Glutamatergic neuron (in vitro differentiated cells): ENCODE results near the gene WWOX. TPM values are rescaled to one million over a fixed set of nuclear protein-coding genes. Genes with fewer than 3 reads are reported as not detected.

ENCODE experiments used
- DNase-seq: peaks from one replicate; pipeline ENCODE4 v3.0.0; 2022
- H3K27ac Mint-ChIP-seq: one replicate; pipeline ENCODE4 v1.8.0; 2020; ENCODE audit warnings: mild to moderate bottlenecking, mixed read lengths, inconsistent platforms; ENCODE audit not compliant: unreplicated experiment
- H3K27me3 Mint-ChIP-seq: one replicate; pipeline ENCODE4 v1.8.0; 2020; ENCODE audit warnings: mild to moderate bottlenecking, moderate library complexity, mixed read lengths, inconsistent platforms; ENCODE audit not compliant: unreplicated experiment
- H3K36me3 Mint-ChIP-seq: one replicate; pipeline ENCODE4 v1.8.0; 2020; ENCODE audit warnings: mild to moderate bottlenecking, mixed read lengths, inconsistent platforms; ENCODE audit not compliant: unreplicated experiment
- H3K4me1 Mint-ChIP-seq: one replicate; pipeline ENCODE4 v1.8.0; 2020; ENCODE audit warnings: mild to moderate bottlenecking, low read depth, mixed read lengths, inconsistent platforms; ENCODE audit not compliant: unreplicated experiment
- H3K4me3 Mint-ChIP-seq: one replicate; pipeline ENCODE4 v1.8.0; 2020; ENCODE audit warnings: mild to moderate bottlenecking, mixed read lengths, inconsistent platforms; ENCODE audit not compliant: unreplicated experiment
- H3K9me3 Mint-ChIP-seq: one replicate; pipeline ENCODE4 v1.8.0; 2020; ENCODE audit warnings: mild to moderate bottlenecking, moderate library complexity, mixed read lengths, inconsistent platforms; ENCODE audit not compliant: unreplicated experiment
- total RNA-seq: library from RNA; stranded (reverse); fragmentation: NEBNext Ultra II Directional; extraction: Animal tissue kit (Norgen Biotek cat#: 25700); gene quantifications from one replicate; pipeline ENCODE4 v1.2.1, GENCODE V29; 2021; ENCODE audit not compliant: unreplicated experiment
- TF ChIP-seq, protein P1 (sequence below): fragments of 200-600 bp; sonication (generic); IDR thresholded peaks from one replicate; pipeline ENCODE4 v1.5.0; 2021; ENCODE audit not compliant: partially characterized antibody, unreplicated experiment

The WWOX gene
- total RNA-seq, 1 donor from 2014 or later = 10.3 TPM

DNA sequence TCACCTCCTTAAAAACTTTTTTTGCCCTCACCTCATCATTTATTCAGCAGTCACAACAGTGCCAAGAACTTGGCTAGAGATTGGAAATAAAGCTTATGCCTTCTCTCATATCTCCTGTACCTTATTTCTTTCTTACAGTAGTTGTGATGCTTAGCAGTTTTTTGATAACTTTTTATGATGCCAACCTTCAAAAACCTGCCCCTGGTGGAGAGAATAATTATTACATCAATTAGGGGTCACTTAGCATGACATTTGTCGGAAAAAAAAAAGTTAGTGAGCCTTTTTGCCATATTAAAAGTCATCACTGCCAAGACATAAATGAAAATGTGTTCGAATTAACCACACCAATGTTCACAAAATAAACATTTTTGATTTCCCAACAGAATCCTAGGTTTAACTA lies 296.6 kb downstream of the WWOX start:
- Mint-ChIP-seq H3K9me3 (peaks cover 3% of the 10 kb centered on the region), H3K27ac (no peak overlapping the region), H3K4me3 (no peak overlapping the region), H3K36me3 (peaks cover 6% of the 10 kb centered on the region), H3K27me3 (no peaks in the 10 kb centered on the region), H3K4me1 (no peaks in the 10 kb centered on the region)
- no peak for DNase-seq
- TF ChIP-seq, protein P1, sequence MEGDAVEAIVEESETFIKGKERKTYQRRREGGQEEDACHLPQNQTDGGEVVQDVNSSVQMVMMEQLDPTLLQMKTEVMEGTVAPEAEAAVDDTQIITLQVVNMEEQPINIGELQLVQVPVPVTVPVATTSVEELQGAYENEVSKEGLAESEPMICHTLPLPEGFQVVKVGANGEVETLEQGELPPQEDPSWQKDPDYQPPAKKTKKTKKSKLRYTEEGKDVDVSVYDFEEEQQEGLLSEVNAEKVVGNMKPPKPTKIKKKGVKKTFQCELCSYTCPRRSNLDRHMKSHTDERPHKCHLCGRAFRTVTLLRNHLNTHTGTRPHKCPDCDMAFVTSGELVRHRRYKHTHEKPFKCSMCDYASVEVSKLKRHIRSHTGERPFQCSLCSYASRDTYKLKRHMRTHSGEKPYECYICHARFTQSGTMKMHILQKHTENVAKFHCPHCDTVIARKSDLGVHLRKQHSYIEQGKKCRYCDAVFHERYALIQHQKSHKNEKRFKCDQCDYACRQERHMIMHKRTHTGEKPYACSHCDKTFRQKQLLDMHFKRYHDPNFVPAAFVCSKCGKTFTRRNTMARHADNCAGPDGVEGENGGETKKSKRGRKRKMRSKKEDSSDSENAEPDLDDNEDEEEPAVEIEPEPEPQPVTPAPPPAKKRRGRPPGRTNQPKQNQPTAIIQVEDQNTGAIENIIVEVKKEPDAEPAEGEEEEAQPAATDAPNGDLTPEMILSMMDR = peak; percentile 85

GRCh38 chr16:78396673-78397072 lies 297.2 kb downstream of the WWOX start:
- DNase-seq = no peak
- no peaks in the 10 kb centered on the region for H3K4me1 Mint-ChIP-seq
- peaks cover 3% of the 10 kb centered on the region for H3K9me3 Mint-ChIP-seq
- no peaks in the 10 kb centered on the region for H3K27me3 Mint-ChIP-seq
- TF ChIP-seq, protein P1 = no peak
- H3K36me3 Mint-ChIP-seq = peaks cover 6% of the 10 kb centered on the region
- H3K27ac Mint-ChIP-seq = no peak overlapping the region
- H3K4me3 Mint-ChIP-seq = no peak overlapping the region

DNA sequence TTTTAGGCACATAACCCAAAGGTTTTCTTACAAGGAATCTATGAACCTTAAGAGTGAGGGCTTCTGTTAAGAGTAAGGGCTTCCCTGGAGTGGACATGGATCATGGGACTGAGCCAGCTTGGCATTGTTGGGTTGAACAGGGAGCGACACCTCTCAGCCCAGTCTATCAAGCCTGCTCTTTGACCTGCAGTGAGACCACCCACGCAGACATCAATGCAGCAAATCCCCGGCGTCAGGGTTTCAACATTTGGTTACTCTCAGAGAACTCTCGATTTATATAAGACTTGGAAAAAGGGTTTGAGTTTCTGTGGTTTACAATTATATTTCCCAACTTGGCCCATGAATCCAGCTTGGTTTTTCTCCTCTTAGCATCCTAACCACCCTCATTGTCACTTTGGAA lies 299.9 kb downstream of the WWOX start:
- Mint-ChIP-seq H3K4me1 (no peaks in the 10 kb centered on the region), H3K36me3 (no peaks in the 10 kb centered on the region), H3K27me3 (no peaks in the 10 kb centered on the region), H3K4me3 (no peak overlapping the region), H3K9me3 (no peaks in the 10 kb centered on the region), H3K27ac (no peak overlapping the region)
- DNase-seq = no peak
- TF ChIP-seq, protein P1 = no peak

GRCh38 chr16:78402833-78403232 lies 303.4 kb downstream of the WWOX start:
- no peak for DNase-seq
- Mint-ChIP-seq H3K4me1 (no peaks in the 10 kb centered on the region), H3K9me3 (no peaks in the 10 kb centered on the region)

DNA sequence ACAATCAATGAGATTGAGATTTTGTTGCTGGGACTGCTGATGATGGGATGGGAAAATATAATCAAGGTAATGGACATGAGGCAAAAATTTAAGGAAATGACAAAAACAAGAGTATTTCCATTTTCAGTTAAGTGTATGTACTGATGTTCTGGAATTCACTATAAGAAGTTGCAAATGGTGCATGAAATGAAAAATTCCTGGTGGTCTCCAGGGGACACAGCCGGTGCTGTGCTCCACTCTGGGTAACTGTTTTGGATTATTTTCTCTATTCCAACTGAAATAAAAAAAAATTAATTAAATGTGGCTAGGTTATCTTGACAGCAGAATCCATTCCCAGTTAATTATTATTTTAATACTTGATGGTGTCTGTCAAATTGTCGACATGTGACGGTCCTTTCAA lies 305.6 kb downstream of the WWOX start:
- TF ChIP-seq, protein P1 = no peak
- DNase-seq = no peak
- Mint-ChIP-seq H3K27me3 (no peaks in the 10 kb centered on the region), H3K9me3 (peaks cover 2% of the 10 kb centered on the region), H3K36me3 (peaks cover 13% of the 10 kb centered on the region), H3K27ac (no peak overlapping the region), H3K4me3 (no peak overlapping the region), H3K4me1 (no peaks in the 10 kb centered on the region)

More at GRCh38 chr16:78402833-78403232, 303.4 kb downstream of the WWOX start:
- Mint-ChIP-seq H3K4me3 (no peak overlapping the region), H3K27ac (no peak overlapping the region), H3K27me3 (no peaks in the 10 kb centered on the region), H3K36me3 (no peaks in the 10 kb centered on the region)
- TF ChIP-seq, protein P1 = no peak
